Lung microvascular endothelial cell (primary cell): ENCODE data around the gene CTCF. TPM values are rescaled to one million over a fixed set of nuclear protein-coding genes. Genes with fewer than 3 reads are reported as not detected.
"Not testable (repeated sequence)": the region's sequence is repeated elsewhere in the genome, so short reads cannot be mapped to it uniquely, and the experiment has no call there.

Experiments used
- DNase-seq, 2 donors: peaks; one replicate each; pipeline versions ENCODE4 v3.0.0 to v3.0.0-alpha.2; 2010; ENCODE audit warnings: low read depth in 2 of 2
- total RNA-seq: library from RNA; depleted of rRNA; stranded (reverse); fragments of >200 nt; gene quantifications from 2 replicates; pipeline ENCODE4 v1.2.1, GENCODE V29; 2014

Gene CTCF
- total RNA-seq, 1 donor from 2014 or later = 24.8 TPM

- not testable (repeated sequence) for DNase-seq
Measured at GRCh38 chr16:67533987-67534386, 28.3 kb upstream of the CTCF start.

- DNase-seq = no peak
Measured at GRCh38 chr16:67534431-67534830, 27.9 kb upstream of the CTCF start.

GRCh38 chr16:67535201-67535600, 27.1 kb upstream of the CTCF start:
- no peak for DNase-seq

- peak; percentile 86 to 87 for DNase-seq
Measured at GRCh38 chr16:67537270-67537635, 25.1 kb upstream of the CTCF start.

- peak; percentile 78 to 88 for DNase-seq
Measured at GRCh38 chr16:67537636-67538591, 24.4 kb upstream of the CTCF start.

GRCh38 chr16:67538666-67539101, 23.6 kb upstream of the CTCF start:
- DNase-seq = peak; percentile 38 to 54

GRCh38 chr16:67539271-67539670, 23.1 kb upstream of the CTCF start:
- DNase-seq = peak in 1 of 2 donors; percentile 52

- no peak for DNase-seq
Measured at GRCh38 chr16:67539691-67540635, 22.4 kb upstream of the CTCF start.

- DNase-seq = no peak
Measured at GRCh38 chr16:67540756-67541155, 21.6 kb upstream of the CTCF start.

GRCh38 chr16:67541391-67542263, 20.7 kb upstream of the CTCF start:
- DNase-seq = peak in 1 of 2 donors; percentile 33

GRCh38 chr16:67542464-67542863, 19.9 kb upstream of the CTCF start:
- peak; percentile 91 to 93 for DNase-seq

GRCh38 chr16:67543036-67543435, 19.3 kb upstream of the CTCF start:
- no peak for DNase-seq

GRCh38 chr16:67543582-67543981, 18.7 kb upstream of the CTCF start:
- no peak for DNase-seq

- DNase-seq = no peak
Measured at GRCh38 chr16:67544329-67544841, 17.9 kb upstream of the CTCF start.

GRCh38 chr16:67544844-67545664, 17.3 kb upstream of the CTCF start:
- DNase-seq = no peak

- no peak for DNase-seq
Measured at GRCh38 chr16:67545665-67546024, 16.7 kb upstream of the CTCF start.

- no peak for DNase-seq
Measured at GRCh38 chr16:67546091-67546501, 16.2 kb upstream of the CTCF start.

GRCh38 chr16:67546761-67547422, 15.4 kb upstream of the CTCF start:
- peak; percentile 84 to 88 for DNase-seq
